ENCODE results near the gene SAA1. TPM values are rescaled to one million over a fixed set of nuclear protein-coding genes. Genes with fewer than 3 reads are reported as not detected.
"Not testable (repeated sequence)": the region's sequence is repeated elsewhere in the genome, so short reads cannot be mapped to it uniquely, and the experiment has no call there.

SAA1 gene
- total and polyA plus RNA-seq, 5 donors from 2014 or later: not detected

DNA sequence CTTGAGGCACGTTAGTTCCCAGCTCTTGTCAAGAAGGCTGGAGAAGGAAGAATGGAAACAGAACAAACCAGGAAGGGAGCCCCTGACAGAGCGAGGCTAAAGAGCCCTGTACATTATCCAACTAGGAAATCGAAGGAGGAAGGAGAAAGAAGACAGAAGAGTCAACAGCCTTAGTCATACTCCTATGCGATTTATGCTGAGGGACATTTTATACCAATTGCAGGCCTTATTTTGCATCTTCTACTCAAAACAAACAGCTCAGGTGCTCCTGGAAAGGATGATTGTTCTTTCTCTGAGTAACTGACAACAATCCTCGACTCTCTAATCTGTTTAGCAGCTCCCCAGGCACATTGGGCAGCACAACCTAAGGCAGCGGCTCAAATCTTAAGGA, 18.9 kb upstream of the SAA1 start:
- H3K36me3 ChIP-seq (ENCODE audit: control insufficient read depth, insufficient read depth, low read length); DNase-seq; H3K4me3 ChIP-seq (ENCODE audit: low read depth, low read length); H3K9me3 ChIP-seq (ENCODE audit: control insufficient read depth in 2 of 2, low read length in 2 of 2); H3K36me3 Mint-ChIP-seq; H3K27ac ChIP-seq (ENCODE audit: insufficient read depth, low read length, poor library complexity, severe bottlenecking); H3K4me1 ChIP-seq (ENCODE audit: control insufficient read depth, insufficient read depth, low read length, poor library complexity, severe bottlenecking); ATAC-seq (ENCODE audit: low read depth in 2 of 2); H3K9me3 Mint-ChIP-seq; H3K27me3 ChIP-seq (ENCODE audit: control insufficient read depth, insufficient read depth, low read length): not testable (repeated sequence)
- Mint-ChIP-seq H3K27ac (peak overlapping the region in 1 of 3 donors; percentile 90), H3K4me3 (peak overlapping the region in 3 of 4 donors; percentile 23 to 84 (median 42)), H3K4me1 (peaks cover 11 to 21% (median 15%) of the 10 kb centered on the region in 4 donors), H3K27me3 (peaks cover 10% of the 10 kb centered on the region)

DNA sequence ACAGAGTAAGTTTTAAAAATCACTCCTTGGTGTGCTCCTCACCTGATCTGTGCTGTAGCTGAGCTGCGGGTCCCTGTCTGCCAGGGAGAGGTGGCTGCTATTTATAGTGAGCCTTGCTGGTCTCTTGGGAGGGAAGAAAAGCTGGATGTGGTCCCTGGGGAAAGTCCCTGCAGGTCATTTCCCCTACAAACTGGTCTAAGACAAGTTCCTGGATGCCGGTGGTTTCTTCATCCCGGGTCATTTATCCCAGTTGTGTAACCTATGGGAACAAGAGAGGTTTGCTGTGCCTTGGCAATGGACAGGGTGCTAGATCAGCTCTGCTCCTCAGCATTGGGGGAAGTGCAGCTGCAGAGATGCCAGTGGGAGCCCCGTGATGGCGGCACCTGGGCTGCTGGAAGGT, 17.5 kb upstream of the SAA1 start, which contains the start of gene SAA2:
TSS of gene SAA2 (minus strand) at position 108 of the 400 bp plus-strand sequence. CDS start 657 bp downstream, outside the sequence.
- no peaks in the 10 kb centered on the region for H3K27me3 ChIP-seq (ENCODE audit: control insufficient read depth, insufficient read depth, low read length)
- Mint-ChIP-seq H3K27me3 (peaks cover 6% of the 10 kb centered on the region), H3K36me3 (no peaks in the 10 kb centered on the region), H3K9me3 (peaks cover 0 to 5% (median 0%) of the 10 kb centered on the region in 7 donors), H3K4me1 (peaks cover 11 to 21% (median 14%) of the 10 kb centered on the region in 4 donors), H3K27ac (no peak within 1 kb of the TSS), H3K4me3 (no peak within 1 kb of the TSS)
- DNase-seq (no peak), ATAC-seq (ENCODE audit: low read depth in 2 of 2) (no peak)
- no peaks in the 10 kb centered on the region for H3K9me3 ChIP-seq (ENCODE audit: control insufficient read depth in 2 of 2, low read length in 2 of 2)
- no peak within 1 kb of the TSS for H3K27ac ChIP-seq (ENCODE audit: insufficient read depth, low read length, poor library complexity, severe bottlenecking)
- no peaks in the 10 kb centered on the region for H3K36me3 ChIP-seq (ENCODE audit: control insufficient read depth, insufficient read depth, low read length)
- H3K4me1 ChIP-seq (ENCODE audit: control insufficient read depth, insufficient read depth, low read length, poor library complexity, severe bottlenecking): peaks cover 8% of the 10 kb centered on the region
- H3K4me3 ChIP-seq (ENCODE audit: low read depth, low read length): no peak within 1 kb of the TSS

DNA sequence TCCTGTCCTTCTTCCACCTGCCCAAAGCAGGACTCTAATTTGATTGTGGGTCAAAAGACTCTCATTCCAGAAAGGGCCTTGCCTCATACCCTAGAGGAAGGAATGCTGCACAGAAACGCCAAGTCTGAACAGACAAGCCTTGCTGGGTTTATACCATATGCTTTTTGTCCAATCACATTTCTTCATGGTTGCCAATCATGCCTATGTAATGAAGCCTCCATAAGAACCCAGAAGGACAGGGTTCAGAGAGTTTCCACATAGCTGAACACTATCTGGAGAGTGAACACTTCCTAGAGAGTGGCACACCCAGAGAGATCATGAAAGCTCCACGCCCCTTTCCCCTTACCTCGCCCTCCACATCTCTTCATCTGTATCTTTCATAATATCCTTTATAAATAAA, 12.8 kb upstream of the SAA1 start:
- H3K36me3 Mint-ChIP-seq: no peaks in the 10 kb centered on the region
- H3K27ac ChIP-seq (ENCODE audit: insufficient read depth, low read length, poor library complexity, severe bottlenecking): no peak overlapping the region
- no peaks in the 10 kb centered on the region for H3K9me3 ChIP-seq (ENCODE audit: control insufficient read depth in 2 of 2, low read length in 2 of 2)
- no peak overlapping the region for H3K4me3 Mint-ChIP-seq
- no peaks in the 10 kb centered on the region for H3K36me3 ChIP-seq (ENCODE audit: control insufficient read depth, insufficient read depth, low read length)
- no peak for ATAC-seq (ENCODE audit: low read depth in 2 of 2)
- H3K27ac Mint-ChIP-seq: no peak overlapping the region
- H3K27me3 ChIP-seq (ENCODE audit: control insufficient read depth, insufficient read depth, low read length): peaks cover 4% of the 10 kb centered on the region
- no peaks in the 10 kb centered on the region for H3K4me1 ChIP-seq (ENCODE audit: control insufficient read depth, insufficient read depth, low read length, poor library complexity, severe bottlenecking)
- no peaks in the 10 kb centered on the region for H3K4me1 Mint-ChIP-seq
- DNase-seq: peak in 1 of 3 donors; percentile 16
- H3K4me3 ChIP-seq (ENCODE audit: low read depth, low read length): no peak overlapping the region
- H3K9me3 Mint-ChIP-seq: no peaks in the 10 kb centered on the region
- H3K27me3 Mint-ChIP-seq: peaks cover 10% of the 10 kb centered on the region

DNA sequence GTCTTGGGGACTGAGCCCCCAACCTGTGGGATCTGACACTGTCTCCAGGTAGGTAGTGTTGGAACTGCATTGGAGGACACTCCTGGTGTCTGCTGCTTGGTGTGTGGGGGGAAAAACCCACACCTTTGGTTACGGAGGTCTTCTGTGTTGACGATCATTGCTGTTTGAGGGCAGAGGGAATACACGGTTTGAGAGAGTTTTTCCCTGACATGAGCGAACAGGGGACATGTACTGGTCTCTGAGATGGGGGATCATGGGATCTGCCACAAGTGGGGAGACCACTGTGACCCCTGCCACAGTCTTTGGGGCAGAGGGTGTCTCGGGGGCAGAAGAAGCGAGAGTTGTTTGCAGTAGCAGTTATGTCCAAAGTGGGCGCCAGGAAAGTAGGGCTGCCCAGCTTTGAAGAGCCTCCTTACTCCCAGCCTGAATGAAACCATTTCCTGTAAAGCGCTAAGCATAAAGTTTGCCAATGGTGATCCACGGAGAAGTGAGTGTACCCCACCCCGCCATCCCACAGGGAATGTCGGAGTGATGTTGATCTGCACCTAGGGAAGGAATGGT, 12.2 kb upstream of the SAA1 start:
- Mint-ChIP-seq H3K36me3 (no peaks in the 10 kb centered on the region), H3K4me1 (no peaks in the 10 kb centered on the region), H3K27ac (no peak overlapping the region), H3K9me3 (no peaks in the 10 kb centered on the region), H3K27me3 (peaks cover 10% of the 10 kb centered on the region), H3K4me3 (no peak overlapping the region)
- Histone ChIP-seq H3K4me3 (ENCODE audit: low read depth, low read length) (no peak overlapping the region), H3K36me3 (ENCODE audit: control insufficient read depth, insufficient read depth, low read length) (no peaks in the 10 kb centered on the region), H3K4me1 (ENCODE audit: control insufficient read depth, insufficient read depth, low read length, poor library complexity, severe bottlenecking) (no peaks in the 10 kb centered on the region), H3K27me3 (ENCODE audit: control insufficient read depth, insufficient read depth, low read length) (peaks cover 4% of the 10 kb centered on the region), H3K27ac (ENCODE audit: insufficient read depth, low read length, poor library complexity, severe bottlenecking) (no peak overlapping the region), H3K9me3 (ENCODE audit: control insufficient read depth in 2 of 2, low read length in 2 of 2) (no peaks in the 10 kb centered on the region)
- DNase-seq (no peak), ATAC-seq (ENCODE audit: low read depth in 2 of 2) (no peak)

DNA sequence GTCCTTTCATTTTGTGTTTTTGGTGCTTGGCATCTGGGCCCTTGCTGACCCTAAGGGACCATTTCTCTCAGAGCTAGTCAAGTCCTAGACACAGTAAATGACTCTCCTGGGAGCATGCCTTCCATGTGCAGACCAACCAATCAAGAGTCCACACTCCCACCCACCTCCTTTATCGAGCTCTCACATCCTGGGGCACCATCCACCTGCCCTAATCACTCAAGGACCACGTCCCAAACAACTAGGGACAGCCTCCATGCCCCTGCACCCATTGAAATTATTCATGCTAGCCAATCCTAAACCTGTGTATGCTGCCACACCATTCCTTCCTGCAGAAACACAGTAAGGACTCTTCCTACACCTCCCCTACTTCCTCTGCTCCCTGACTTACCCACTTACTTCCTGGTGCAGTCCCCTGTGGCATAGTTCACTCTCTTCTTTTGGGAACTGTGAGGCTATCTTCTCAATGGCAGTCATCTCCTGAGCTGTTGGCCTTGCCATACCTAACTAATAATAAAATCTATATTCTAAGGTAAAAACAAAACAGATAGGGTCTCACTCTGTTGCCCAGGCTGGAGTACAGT, 11.2 kb upstream of the SAA1 start:
- no peaks in the 10 kb centered on the region for H3K36me3 ChIP-seq (ENCODE audit: control insufficient read depth, insufficient read depth, low read length)
- no peak for DNase-seq
- H3K27me3 ChIP-seq (ENCODE audit: control insufficient read depth, insufficient read depth, low read length): peaks cover 4% of the 10 kb centered on the region
- H3K9me3 Mint-ChIP-seq: no peaks in the 10 kb centered on the region
- H3K4me1 Mint-ChIP-seq: no peaks in the 10 kb centered on the region
- no peaks in the 10 kb centered on the region for H3K9me3 ChIP-seq (ENCODE audit: control insufficient read depth in 2 of 2, low read length in 2 of 2)
- H3K36me3 Mint-ChIP-seq: no peaks in the 10 kb centered on the region
- H3K27ac ChIP-seq (ENCODE audit: insufficient read depth, low read length, poor library complexity, severe bottlenecking): no peak overlapping the region
- no peak overlapping the region for H3K4me3 ChIP-seq (ENCODE audit: low read depth, low read length)
- peaks cover 10% of the 10 kb centered on the region for H3K27me3 Mint-ChIP-seq
- no peak for ATAC-seq (ENCODE audit: low read depth in 2 of 2)
- no peak overlapping the region for H3K4me3 Mint-ChIP-seq
- no peaks in the 10 kb centered on the region for H3K4me1 ChIP-seq (ENCODE audit: control insufficient read depth, insufficient read depth, low read length, poor library complexity, severe bottlenecking)
- peak overlapping the region in 1 of 3 donors; percentile 45 for H3K27ac Mint-ChIP-seq

DNA sequence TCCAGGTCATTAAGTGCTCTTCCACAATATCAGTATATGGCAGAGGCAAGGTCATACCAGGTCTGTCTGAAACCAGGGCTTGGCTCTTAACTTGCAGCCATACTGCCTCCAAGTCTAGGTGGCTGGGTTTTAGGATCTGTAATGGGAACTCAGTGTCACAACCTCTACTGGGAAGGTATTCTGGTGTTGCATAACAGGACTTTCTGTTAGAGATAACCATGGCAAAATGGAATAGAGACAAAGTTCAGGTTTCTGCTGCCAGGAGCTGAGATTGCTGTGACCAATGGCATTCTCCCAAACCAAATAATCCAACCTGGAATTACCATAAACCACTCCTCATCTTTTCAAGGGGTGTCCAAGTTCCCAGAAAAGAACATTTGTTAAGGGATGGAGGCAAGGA, 6.8 kb upstream of the SAA1 start:
- ATAC-seq (ENCODE audit: low read depth in 2 of 2) (no peak), DNase-seq (no peak)
- Histone ChIP-seq H3K27me3 (ENCODE audit: control insufficient read depth, insufficient read depth, low read length) (peaks cover 6% of the 10 kb centered on the region), H3K4me3 (ENCODE audit: low read depth, low read length) (no peak overlapping the region), H3K27ac (ENCODE audit: insufficient read depth, low read length, poor library complexity, severe bottlenecking) (no peak overlapping the region), H3K4me1 (ENCODE audit: control insufficient read depth, insufficient read depth, low read length, poor library complexity, severe bottlenecking) (no peaks in the 10 kb centered on the region), H3K36me3 (ENCODE audit: control insufficient read depth, insufficient read depth, low read length) (no peaks in the 10 kb centered on the region), H3K9me3 (ENCODE audit: control insufficient read depth in 2 of 2, low read length in 2 of 2) (no peaks in the 10 kb centered on the region)
- peaks cover 10% of the 10 kb centered on the region for H3K27me3 Mint-ChIP-seq
- H3K9me3 Mint-ChIP-seq: no peaks in the 10 kb centered on the region
- no peaks in the 10 kb centered on the region for H3K36me3 Mint-ChIP-seq
- H3K27ac Mint-ChIP-seq: no peak overlapping the region
- H3K4me3 Mint-ChIP-seq: no peak overlapping the region
- no peaks in the 10 kb centered on the region for H3K4me1 Mint-ChIP-seq

DNA sequence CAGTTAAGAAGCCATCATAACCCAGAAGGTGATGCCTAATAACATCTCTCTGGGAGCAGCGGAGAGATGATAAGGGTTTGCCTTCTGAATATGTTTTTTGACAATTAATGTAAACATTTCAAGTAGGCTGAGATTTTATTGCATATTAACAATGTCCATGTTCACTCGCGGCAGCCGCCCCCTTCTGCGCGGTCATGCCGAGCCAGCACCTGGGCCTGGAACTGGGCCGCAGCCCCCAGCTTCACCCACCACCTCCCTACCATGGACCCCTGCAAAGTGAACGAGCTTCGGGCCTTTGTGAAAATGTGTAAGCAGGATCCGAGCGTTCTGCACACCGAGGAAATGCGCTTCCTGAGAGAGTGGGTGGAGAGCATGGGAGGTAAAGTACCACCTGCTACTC, 4.3 kb upstream of the SAA1 start:
- Mint-ChIP-seq H3K4me3 (no peak overlapping the region), H3K36me3 (no peaks in the 10 kb centered on the region), H3K9me3 (no peaks in the 10 kb centered on the region), H3K27ac (no peak overlapping the region), H3K27me3 (peaks cover 17% of the 10 kb centered on the region), H3K4me1 (peaks cover 0 to 7% (median 3%) of the 10 kb centered on the region in 4 donors)
- Histone ChIP-seq H3K27ac (ENCODE audit: insufficient read depth, low read length, poor library complexity, severe bottlenecking) (no peak overlapping the region), H3K4me3 (ENCODE audit: low read depth, low read length) (no peak overlapping the region), H3K9me3 (ENCODE audit: control insufficient read depth in 2 of 2, low read length in 2 of 2) (no peaks in the 10 kb centered on the region), H3K27me3 (ENCODE audit: control insufficient read depth, insufficient read depth, low read length) (peaks cover 2% of the 10 kb centered on the region), H3K4me1 (ENCODE audit: control insufficient read depth, insufficient read depth, low read length, poor library complexity, severe bottlenecking) (no peaks in the 10 kb centered on the region), H3K36me3 (ENCODE audit: control insufficient read depth, insufficient read depth, low read length) (no peaks in the 10 kb centered on the region)
- ATAC-seq (ENCODE audit: low read depth in 2 of 2) (no peak), DNase-seq (no peak)

DNA sequence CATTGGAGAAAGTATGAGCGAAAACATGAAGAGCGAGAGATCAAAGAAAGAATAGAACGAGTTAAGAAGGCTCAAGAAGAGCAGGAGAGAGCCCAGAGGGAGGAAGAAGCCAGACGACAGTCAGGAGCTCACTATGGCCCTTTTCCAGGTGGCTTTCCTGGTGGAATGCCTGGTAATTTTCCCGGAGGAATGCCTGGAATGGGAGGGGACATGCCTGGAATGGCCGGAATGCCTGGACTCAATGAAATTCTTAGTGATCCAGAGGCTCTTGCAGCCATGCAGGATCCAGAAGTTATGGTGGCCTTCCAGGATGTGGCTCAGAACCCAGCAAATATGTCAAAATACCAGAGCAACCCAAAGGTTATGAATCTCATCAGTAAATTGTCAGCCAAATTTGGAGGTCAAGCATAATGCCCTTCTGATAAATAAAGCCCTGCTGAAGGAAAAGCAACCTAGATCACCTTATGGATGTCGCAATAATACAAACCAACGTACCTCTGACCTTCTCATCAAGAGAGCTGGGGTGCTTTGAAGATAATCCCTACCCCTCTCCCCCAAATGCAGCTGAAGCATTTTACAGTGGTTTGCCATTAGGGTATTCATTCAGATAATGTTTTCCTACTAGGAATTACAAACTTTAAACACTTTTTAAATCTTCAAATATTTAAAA, 3.2 kb upstream of the SAA1 start:
- not testable (repeated sequence) for DNase-seq; ATAC-seq (ENCODE audit: low read depth in 2 of 2); H3K4me3 Mint-ChIP-seq; H3K9me3 ChIP-seq (ENCODE audit: control insufficient read depth in 2 of 2, low read length in 2 of 2); H3K27ac ChIP-seq (ENCODE audit: insufficient read depth, low read length, poor library complexity, severe bottlenecking); H3K27ac Mint-ChIP-seq; H3K36me3 ChIP-seq (ENCODE audit: control insufficient read depth, insufficient read depth, low read length); H3K27me3 ChIP-seq (ENCODE audit: control insufficient read depth, insufficient read depth, low read length); H3K36me3 Mint-ChIP-seq; H3K4me1 Mint-ChIP-seq; H3K4me3 ChIP-seq (ENCODE audit: low read depth, low read length); H3K4me1 ChIP-seq (ENCODE audit: control insufficient read depth, insufficient read depth, low read length, poor library complexity, severe bottlenecking); H3K9me3 Mint-ChIP-seq
- peaks cover 13% of the 10 kb centered on the region for H3K27me3 Mint-ChIP-seq
